ENCODE measurements around the gene FXN.
"Not testable (repeated sequence)": the region's sequence is repeated elsewhere in the genome, so short reads cannot be mapped to it uniquely, and the experiment has no call there.

Gene FXN

GRCh38 chr9:69071059-69071458 is 35.5 kb downstream of the FXN start:
- no peak for DNase-seq

- no peak for DNase-seq
These were observed 37.6 kb downstream of the FXN start for GRCh38 chr9:69073103-69073502.

- no peak for DNase-seq
These were observed 39.2 kb downstream of the FXN start for GRCh38 chr9:69074801-69075200.

GRCh38 chr9:69076550-69076949 is 41.0 kb downstream of the FXN start:
- no peak for DNase-seq

GRCh38 chr9:69078069-69078468 is 42.5 kb downstream of the FXN start:
- DNase-seq: no peak

- peak; percentile 41 for DNase-seq
These were observed 43.0 kb downstream of the FXN start for GRCh38 chr9:69078581-69078980.

GRCh38 chr9:69079186-69079585 is 43.6 kb downstream of the FXN start:
- no peak for DNase-seq

- DNase-seq: no peak
These were observed 45.7 kb downstream of the FXN start for GRCh38 chr9:69081261-69081660.

GRCh38 chr9:69083321-69083720 is 47.8 kb downstream of the FXN start:
- DNase-seq: no peak

GRCh38 chr9:69085569-69086283 is 50.2 kb downstream of the FXN start:
- no peak for DNase-seq

- DNase-seq: no peak
These were observed 50.8 kb downstream of the FXN start for GRCh38 chr9:69086312-69086711.

GRCh38 chr9:69086769-69087168 is 51.2 kb downstream of the FXN start:
- no peak for DNase-seq

GRCh38 chr9:69089082-69089481 is 53.5 kb downstream of the FXN start:
- no peak for DNase-seq

- no peak for DNase-seq
These were observed 53.9 kb downstream of the FXN start for GRCh38 chr9:69089491-69089890.

- no peak for DNase-seq
These were observed 54.7 kb downstream of the FXN start for GRCh38 chr9:69090140-69090750.

GRCh38 chr9:69090946-69091345 is 55.4 kb downstream of the FXN start:
- DNase-seq: no peak

GRCh38 chr9:69093471-69094103 is 58.0 kb downstream of the FXN start:
- no peak for DNase-seq

GRCh38 chr9:69094361-69095135 is 59.0 kb downstream of the FXN start:
- DNase-seq: not testable (repeated sequence)

- DNase-seq: no peak
These were observed 61.5 kb downstream of the FXN start for GRCh38 chr9:69097064-69097463.

GRCh38 chr9:69097923-69098593 is 62.5 kb downstream of the FXN start:
- DNase-seq: no peak

GRCh38 chr9:69103348-69103996 is 67.9 kb downstream of the FXN start:
- not testable (repeated sequence) for DNase-seq

GRCh38 chr9:69104830-69105527 is 69.4 kb downstream of the FXN start:
- DNase-seq: no peak

Data from right hindlimb (tissue), 1 donor.